SHP77 treated with DMSO at 0.1 percent for 48 hours (cell line): ENCODE data around the gene TVP23C.

Experiments used
- DNase-seq: peaks from one replicate; lab custom pipeline; 2025; lab: John Stamatoyannopoulos, UW

TVP23C gene

DNA sequence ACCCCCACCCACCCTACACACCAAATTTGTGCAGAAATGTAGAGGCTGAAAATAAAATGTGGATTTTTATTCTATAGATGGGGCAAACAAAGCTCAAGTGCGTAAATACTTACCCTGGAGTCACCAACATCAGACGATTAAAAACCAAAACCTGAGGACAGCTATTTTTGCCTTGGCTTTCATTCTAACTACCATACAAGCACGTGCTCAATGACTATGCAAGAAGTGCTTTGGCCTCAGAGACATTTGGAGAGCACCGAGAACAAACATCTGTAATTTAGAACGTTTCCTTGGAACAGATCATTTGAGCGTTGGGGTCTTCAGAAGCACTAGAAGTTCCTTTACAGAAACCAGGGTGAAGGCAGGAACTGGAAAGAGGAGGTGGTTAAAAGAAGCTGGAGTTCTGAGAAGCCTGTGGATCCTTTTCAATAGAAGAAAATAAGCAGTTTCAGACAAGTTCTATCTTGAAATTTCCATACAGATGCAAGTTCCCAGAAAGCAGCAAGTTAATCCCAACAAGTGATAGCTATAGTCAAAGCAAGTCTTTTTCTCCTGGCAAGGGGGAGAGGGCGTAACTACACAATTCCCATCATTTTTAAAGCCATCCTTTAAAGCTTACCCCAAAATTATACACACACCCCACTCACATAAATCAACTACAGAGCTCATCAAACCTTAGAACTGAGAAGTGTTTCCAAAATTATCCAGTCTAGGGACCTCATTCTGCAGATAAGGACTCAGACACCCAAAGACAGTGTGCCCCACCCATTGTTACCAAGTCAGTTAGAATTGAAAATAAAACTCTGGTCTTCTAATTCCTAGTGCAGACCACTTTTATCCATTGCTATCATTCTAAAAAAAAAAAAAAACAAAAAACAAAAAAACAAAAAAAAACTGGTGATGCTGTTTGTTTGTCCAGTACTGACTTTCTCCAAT, 66.3 kb downstream of the TVP23C start:
- DNase-seq, result no peak

- no peak for DNase-seq
Measured at GRCh38 chr17:15494821-15495220, 68.5 kb downstream of the TVP23C start.

- DNase-seq, result no peak
Measured at GRCh38 chr17:15493693-15494035, 69.6 kb downstream of the TVP23C start.

DNA sequence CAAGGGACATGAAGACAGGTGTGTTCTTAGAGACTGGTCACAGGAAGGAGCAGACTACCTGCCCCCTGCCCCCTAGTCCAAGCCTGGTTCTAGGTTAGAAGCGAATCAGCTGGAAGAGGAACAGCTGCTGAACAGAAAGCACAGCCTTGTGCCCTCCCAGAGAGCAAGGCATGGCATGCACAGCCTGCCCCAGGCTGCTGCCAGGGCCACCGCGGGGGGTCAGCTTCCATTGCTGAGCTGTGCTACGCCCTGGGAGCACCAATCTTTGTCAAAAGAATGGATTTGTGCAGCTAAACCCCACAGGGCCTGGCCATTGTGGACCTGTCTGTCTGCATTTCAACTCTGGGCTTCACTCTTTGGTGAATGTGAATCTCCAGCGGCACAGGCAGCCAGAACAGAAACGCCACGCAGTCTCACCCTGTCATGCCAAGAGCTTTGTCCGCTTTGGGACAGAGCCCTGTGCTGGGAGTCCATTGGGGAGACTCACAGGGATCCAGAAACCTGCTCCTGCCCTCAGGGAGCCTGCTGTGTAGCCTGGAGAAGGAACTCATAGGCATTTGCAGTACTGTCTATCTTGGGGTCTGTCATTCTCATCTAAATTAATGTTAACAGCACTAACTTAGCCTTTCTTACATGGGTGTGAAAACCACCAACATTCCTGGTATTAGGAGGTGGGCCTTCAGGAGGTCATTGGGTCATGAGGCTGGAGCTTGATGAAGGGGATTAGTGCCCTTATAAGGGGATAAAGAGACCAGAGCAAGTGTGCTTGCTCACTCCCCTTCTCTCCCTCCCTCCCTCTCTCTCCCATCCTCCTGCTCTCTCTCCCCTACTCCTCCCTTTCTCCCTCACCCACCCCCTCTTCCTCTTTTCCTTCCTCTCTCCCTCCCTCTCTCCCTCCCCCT, 70.2 kb downstream of the TVP23C start:
- no peak for DNase-seq

DNA sequence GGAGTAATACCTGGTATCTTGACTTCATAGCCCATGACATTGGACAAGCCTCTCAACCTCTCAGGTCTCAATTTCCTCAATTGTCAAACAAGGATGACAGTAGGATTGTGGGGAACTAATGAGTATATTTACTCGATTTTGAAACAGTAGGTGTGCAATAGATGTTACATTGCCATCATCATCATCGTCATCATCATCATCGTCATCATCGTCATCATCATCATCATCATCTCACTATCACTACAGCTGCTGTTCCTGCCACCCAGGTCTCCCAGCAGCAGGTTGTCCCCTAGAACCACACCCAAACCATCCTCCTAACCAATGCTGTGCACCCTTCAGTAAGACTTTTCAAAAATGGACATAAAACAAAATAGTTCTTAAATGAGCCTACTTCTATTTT, 71.1 kb downstream of the TVP23C start:
- no peak for DNase-seq

- DNase-seq, result no peak
Measured at GRCh38 chr17:15490634-15491261, 72.5 kb downstream of the TVP23C start.

DNA sequence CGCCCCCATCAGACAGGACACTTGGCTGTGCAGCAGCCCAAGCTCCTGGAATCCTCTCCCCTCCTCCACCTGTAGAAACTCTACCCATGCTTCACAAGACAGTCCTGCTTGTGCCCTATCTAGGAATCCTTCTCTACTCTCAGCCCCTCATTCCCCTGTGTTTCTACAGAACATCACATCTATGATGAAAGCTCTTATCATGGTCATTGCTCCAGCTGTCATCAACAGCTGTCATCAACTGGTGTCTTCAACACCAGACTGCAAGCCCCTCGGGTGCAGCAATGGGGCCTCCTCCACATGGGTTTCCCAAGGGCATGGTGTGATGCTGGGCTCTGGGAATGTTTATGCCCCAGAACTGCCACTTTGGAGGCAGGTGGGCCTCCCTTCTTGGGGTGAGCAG, 74.7 kb downstream of the TVP23C start:
- DNase-seq, result no peak

DNA sequence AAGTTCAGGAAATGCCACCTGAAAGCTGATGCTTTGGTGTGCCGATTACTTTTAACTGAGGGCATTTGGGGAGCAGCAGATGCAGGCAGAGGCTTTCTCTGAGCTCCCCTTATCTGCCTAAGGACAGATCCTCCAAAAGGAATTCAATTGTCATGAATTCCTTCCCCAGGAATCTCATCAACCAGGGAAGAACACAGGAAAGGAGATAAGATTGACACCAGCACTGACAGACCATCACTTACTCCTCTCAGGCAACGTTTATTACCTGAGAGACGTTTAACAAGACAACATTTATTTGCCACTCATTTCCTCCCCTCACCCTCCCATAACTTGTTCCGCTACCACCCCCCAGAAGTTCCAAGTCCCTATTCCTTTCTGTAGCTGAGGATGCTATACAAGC, 78.2 kb downstream of the TVP23C start:
- no peak for DNase-seq

DNA sequence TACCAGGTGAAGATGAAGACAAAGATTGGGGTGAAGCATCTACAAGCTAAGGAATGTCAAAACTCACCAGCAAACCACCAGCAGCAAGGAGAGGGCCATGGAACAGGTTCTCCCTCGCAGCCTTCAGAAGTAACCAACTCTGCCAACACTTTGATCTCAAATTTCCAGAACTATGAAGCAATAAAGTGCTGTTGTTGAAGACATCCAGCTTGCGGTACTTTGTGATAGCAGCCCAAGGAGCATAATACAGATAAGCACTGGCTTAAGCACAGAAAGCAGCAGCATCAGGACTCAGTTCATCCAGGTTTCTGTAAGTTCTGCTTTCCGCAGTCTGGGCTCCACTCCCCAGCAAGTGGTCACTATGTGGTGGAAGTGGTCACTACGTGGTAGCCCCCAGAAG, 79.9 kb downstream of the TVP23C start:
- no peak for DNase-seq

DNA sequence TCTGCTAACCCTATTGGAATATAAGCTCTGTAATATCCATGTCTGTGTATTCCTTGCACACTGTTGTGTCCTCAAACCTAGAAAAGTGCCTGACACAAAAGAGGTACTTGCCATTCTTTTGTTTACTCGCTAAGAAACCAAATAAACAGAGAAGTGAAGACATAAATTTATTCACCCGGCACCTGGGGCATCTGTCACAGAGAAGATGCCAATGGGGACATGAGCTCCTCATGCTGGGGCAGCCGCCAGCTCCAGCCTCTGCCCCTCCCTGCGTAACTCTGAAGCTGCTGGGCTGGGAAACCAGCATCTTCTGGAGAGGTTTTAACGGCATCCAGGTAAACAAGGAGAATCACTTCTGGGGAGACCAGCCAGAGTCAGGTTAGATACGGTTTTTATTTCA, 80.8 kb downstream of the TVP23C start:
- DNase-seq, result no peak

GRCh38 chr17:15481481-15481880, 81.8 kb downstream of the TVP23C start:
- DNase-seq, result no peak

DNA sequence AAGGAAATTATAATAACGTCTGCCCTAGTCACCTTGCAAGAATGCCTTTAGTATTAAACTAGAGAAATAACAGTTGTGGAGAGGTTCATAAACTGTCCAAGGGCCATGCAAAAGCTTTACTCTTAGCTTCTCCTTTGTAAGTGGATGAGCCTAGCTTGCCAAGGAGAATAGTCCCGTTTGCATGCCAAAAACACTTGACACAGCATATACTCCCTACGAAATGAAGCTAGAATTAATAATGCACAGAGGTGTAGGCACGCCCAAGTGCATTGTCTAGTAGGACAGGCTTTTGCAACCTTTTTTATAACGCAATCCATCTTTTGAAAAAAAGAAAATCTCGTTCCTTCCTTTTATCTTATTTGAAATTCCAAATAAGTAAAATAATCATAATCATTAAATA, 83.1 kb downstream of the TVP23C start:
- DNase-seq, result no peak

DNA sequence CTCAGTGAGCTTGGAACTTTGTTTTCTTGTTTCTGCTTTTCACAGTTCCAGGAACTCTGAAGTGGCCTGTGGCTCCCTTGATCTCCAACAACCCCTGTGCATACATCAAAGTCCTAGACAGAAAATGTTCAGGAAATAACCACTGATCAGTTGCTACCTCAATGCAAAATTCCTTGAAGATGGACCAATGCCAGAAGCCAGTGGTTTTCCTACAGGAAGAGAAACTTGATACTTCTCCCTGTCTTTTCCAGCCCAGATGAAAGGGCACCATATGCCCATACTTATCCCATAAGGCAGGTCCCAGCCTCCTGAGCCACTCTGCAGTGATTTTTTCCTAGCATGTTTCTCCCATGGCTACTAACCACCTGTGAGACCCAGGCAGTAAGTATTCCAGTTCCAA, 83.6 kb downstream of the TVP23C start:
- DNase-seq, result no peak

DNA sequence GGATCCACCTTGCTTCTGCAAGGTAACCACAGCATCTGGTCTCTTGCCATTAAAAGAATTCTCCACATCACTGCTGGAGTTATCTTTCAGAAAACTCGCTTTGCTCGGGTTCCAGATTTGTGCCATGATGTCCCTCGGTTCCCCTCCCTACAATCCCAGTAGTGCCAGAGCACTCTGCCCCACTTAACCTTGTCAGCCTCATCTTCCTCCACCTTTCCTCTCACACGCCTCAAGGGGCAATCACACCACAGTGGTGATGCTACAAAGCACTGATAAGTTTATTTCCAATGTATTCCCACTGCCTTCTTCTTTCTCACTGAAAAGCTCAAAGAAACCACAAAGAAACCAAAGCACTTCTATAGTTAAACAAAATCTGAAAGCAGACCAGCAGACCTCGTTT, 84.4 kb downstream of the TVP23C start:
- DNase-seq, result no peak

DNA sequence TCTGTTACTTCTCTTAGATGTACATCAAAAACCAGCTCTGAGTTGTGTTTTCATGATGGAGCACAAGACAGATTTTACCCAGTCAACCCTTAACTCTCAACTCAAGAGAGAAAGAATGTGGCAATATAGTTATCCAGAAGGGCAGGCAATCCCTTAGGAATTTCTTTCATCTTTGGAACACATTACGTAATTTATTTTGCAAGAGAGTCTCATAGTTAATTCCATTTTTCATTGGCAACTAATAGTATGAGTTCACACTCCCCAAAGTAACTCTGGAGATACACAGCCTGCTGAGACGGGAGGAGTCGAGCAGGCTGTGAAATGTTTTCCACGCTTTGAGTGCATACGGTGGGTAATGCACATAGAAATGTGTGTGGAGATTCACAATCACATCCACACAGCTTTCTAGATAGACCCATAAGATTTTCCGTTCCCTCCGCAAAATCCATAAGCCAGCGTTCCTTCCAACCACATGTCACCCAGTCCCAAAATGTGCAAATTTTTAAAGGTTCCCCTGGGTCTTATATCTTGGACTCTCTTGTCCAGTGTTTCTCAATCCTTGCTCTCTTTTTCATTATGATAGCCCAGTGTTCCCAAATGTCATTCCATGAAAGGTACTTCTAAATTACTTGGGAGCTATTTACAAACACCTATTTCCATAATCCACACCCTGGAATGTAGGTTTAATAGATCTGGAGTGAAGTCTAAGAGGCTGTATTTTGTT, 87.5 kb downstream of the TVP23C start:
- no peak for DNase-seq

DNA sequence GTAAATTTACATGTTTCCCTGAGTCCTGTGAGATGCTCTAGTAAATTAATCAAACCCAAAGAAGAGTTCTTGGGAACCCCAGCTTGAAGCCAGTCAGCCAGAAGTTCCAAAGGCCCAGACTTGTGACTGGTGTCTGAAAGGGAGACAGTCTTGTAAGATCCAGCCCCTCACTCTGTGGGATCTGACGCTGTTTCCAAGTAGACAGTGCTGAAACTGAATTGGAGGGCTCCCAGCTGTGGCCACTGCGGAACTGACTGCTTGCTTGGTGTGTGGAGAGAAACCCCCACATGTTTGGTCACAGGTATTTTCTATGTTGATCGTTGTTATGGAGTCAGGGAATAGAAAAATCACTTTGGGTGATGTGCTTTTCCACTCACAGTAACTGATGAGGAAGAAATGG, 90.4 kb downstream of the TVP23C start:
- DNase-seq, result no peak

GRCh38 chr17:15470536-15470935, 92.7 kb downstream of the TVP23C start:
- DNase-seq, result no peak

DNA sequence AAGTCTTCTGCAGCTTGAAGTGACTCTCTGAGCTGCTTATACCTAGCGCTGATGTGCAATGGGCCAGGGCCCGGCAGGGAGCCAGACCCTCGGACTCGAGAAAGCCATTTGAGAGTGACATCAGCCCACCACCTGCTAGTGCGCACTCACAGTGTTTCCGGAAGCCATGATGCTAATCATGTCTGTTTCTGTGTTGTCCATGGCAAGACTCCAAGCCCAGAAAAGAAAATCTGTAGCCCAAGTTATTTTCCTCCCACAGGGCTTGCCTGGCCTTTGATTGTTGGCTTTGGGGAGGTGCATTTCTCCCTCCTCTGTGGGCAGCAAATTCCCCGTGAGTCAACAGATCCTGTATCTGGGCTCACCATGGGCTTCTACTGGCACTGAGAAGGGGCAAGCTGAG, 94.0 kb downstream of the TVP23C start:
- DNase-seq, result peak; percentile 94

DNA sequence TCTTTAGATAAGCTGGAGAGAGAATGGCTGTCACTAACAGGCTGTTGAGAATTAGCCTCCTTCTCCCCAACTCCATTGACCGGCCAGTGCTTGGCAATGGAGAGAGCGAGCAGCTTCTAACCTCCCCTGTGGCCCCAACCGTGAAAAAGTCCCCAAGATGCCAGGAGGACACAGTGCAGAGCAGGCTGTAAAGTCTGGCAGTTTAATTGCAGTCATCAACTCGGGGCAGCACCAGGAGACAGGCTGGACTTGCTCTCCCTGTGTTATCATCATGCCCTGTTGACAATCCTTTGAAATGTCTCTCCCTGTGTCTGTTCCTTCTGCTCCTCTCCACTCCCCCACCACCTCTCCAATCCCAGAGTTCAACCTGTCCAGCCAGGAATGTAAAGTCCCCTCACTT, 95.2 kb downstream of the TVP23C start:
- DNase-seq, result no peak

- DNase-seq, result no peak
Measured at GRCh38 chr17:15467592-15467991, 95.7 kb downstream of the TVP23C start, which contains the start of gene CDRT4. CDRT4 (minus strand) TSS chr17:15467621; CDS start chr17:15440238, 27,383 bp downstream.

DNA sequence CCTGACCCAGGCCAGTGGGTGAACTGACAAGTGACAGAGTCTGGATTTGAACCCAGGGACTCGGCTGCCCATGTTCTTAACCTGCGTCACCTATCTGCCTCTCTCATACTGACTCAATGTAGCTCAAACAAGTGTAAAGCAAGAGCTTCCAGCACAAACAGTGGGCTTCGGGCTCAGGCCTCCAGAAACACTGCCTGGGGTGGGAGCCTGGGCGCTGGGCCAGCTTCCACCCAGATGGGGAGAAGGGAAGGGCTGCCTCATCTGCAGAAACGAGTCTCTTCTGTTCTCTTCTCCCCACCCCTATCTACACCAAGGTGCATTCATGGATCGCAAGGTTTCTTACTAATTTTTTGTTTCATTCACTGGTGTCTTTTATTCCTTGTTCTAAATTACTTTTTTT, 97.2 kb downstream of the TVP23C start:
- no peak for DNase-seq
